K562 (cell line): Measurements from ENCODE around the gene RGS17. TPM values are rescaled to one million over a fixed set of nuclear protein-coding genes. Genes with fewer than 3 reads are reported as not detected.

ENCODE experiments used
- CHD4 ChIP-seq: fragments of 200-600 bp; sonication (generic); IDR thresholded peaks from 3 replicates; pipeline ENCODE4 v1.6.1; 2012; ENCODE audit warnings: low read depth, mild to moderate bottlenecking, mixed read lengths, low read length, inconsistent platforms; ENCODE audit not compliant: insufficient read depth, insufficient replicate concordance, poor library complexity, severe bottlenecking
- EWSR1 ChIP-seq: fragments of 450-650 bp; IDR thresholded peaks from 2 replicates; pipeline ENCODE4 v1.6.1; 2018; ENCODE audit warnings: borderline replicate concordance, mild to moderate bottlenecking, low read depth, moderate library complexity; ENCODE audit not compliant: partially characterized antibody
- FOXO4 ChIP-seq: fragments of 450-650 bp; formaldehyde crosslinking; IDR thresholded peaks from 2 replicates; pipeline ENCODE4 v1.4.0; 2020; ENCODE audit warnings: mild to moderate bottlenecking, moderate library complexity
- GABPB2 ChIP-seq: fragments of 250-450 bp; sonication (Bioruptor Pico); conservative IDR thresholded peaks from 2 replicates; pipeline ENCODE4 v1.5.1; 2021; ENCODE audit warnings: mild to moderate bottlenecking
- GTF3C2 ChIP-seq: IDR thresholded peaks from 3 replicates; pipeline ENCODE4 v1.6.1; 2011; ENCODE audit warnings: borderline replicate concordance, mild to moderate bottlenecking, moderate library complexity; ENCODE audit not compliant: insufficient read length; ENCODE audit errors: extremely low read depth
- HDAC1 ChIP-seq, 2 experiments: fragments of 450-650 bp; IDR thresholded peaks; 2 replicates each; pipeline ENCODE4 v1.6.1; 2016 to 2017; ENCODE audit warnings: inconsistent platforms in 1 of 2, mild to moderate bottlenecking in 1 of 2, moderate library complexity in 1 of 2
- HDGF ChIP-seq: fragments of 450-650 bp; IDR thresholded peaks from 2 replicates; pipeline ENCODE4 v1.6.1; 2016
- KHSRP ChIP-seq: fragments of 450-650 bp; IDR thresholded peaks from 2 replicates; pipeline ENCODE4 v1.6.1; 2017
- RHOXF2B ChIP-seq: fragments of 250-450 bp; sonication (Bioruptor Pico); conservative IDR thresholded peaks from 2 replicates; pipeline ENCODE4 v1.5.1; 2021
- SOX6 ChIP-seq: fragments of 450-650 bp; IDR thresholded peaks from 2 replicates; pipeline ENCODE4 v1.6.1; 2014; ENCODE audit warnings: mild to moderate bottlenecking
- SP2 ChIP-seq: IDR thresholded peaks from 2 replicates; pipeline ENCODE4 v1.6.1; 2011; ENCODE audit warnings: mild to moderate bottlenecking, low read depth, low read length, moderate library complexity; ENCODE audit not compliant: poor library complexity, severe bottlenecking; ENCODE audit errors: extremely low read depth
- TCF7 ChIP-seq: sonication (generic); IDR thresholded peaks from 2 replicates; pipeline ENCODE4 v1.6.1; 2016; ENCODE audit warnings: antibody characterized with exemption, borderline replicate concordance
- THRB ChIP-seq: fragments of 450-650 bp; formaldehyde crosslinking; conservative IDR thresholded peaks from 2 replicates; pipeline ENCODE4 v1.4.0; 2022; ENCODE audit warnings: mild to moderate bottlenecking, missing genetic modification characterization
- ZC3H4 ChIP-seq: sonication (generic); formaldehyde crosslinking; IDR thresholded peaks from 2 replicates; pipeline ENCODE4 v1.9.0; 2021; ENCODE audit warnings: missing genetic modification reagents, borderline replicate concordance
- ZNF140 ChIP-seq: fragments of 250-450 bp; sonication (Bioruptor Pico); IDR thresholded peaks from 2 replicates; pipeline ENCODE4 v1.8.0; 2021; ENCODE audit warnings: moderate library complexity, mild to moderate bottlenecking, inconsistent platforms
- ZNF507 ChIP-seq: conservative IDR thresholded peaks from 2 replicates; pipeline ENCODE4 v1.6.1; 2017; ENCODE audit warnings: missing genetic modification characterization, missing compliant biosample characterization
- polyA plus RNA-seq, 8 experiments: library from polyadenylated mRNA; depleted of rRNA in 4 of 8; stranded (reverse) in 5 of 8; unstranded in 3 of 8; fragments of >200 nt; fragmentation: Nextera tagmentation in 2 of 8; fragmentation: Illumina TruSeq in 1 of 8; extraction: Ambion mirVana in 2 of 8; extraction: Trizol in 1 of 8; gene quantifications; 2 replicates each; pipeline versions ENCODE4 v1.2.1 to v1.2.3, GENCODE V29; 2011 to 2014; ENCODE audit warnings: inconsistent platforms in 1 of 8, missing spikeins in 1 of 8
- total RNA-seq, 7 experiments: library from RNA; depleted of rRNA in 6 of 7; stranded (reverse); fragments of >200 nt in 6 of 7; fragmentation: Illumina TruSeq in 2 of 7; extraction: Trizol in 2 of 7; gene quantifications; 2 replicates each; pipeline versions ENCODE4 v1.2.1 to v1.2.3, GENCODE V29; 2011 to 2021; ENCODE audit warnings: low replicate concordance in 1 of 7
- TF ChIP-seq, protein P1 (sequence below): fragments of 450-650 bp; IDR thresholded peaks from 2 replicates; pipeline ENCODE4 v1.6.1; 2017; ENCODE audit warnings: antibody characterized with exemption, mild to moderate bottlenecking

The RGS17 gene
- total and polyA plus RNA-seq, 9 of the 15 experiments (the other 6 are each of a cell fraction or from before 2014, with no cell fraction given): 0.01 to 0.14 (median 0.08) TPM; not detected in 6

DNA sequence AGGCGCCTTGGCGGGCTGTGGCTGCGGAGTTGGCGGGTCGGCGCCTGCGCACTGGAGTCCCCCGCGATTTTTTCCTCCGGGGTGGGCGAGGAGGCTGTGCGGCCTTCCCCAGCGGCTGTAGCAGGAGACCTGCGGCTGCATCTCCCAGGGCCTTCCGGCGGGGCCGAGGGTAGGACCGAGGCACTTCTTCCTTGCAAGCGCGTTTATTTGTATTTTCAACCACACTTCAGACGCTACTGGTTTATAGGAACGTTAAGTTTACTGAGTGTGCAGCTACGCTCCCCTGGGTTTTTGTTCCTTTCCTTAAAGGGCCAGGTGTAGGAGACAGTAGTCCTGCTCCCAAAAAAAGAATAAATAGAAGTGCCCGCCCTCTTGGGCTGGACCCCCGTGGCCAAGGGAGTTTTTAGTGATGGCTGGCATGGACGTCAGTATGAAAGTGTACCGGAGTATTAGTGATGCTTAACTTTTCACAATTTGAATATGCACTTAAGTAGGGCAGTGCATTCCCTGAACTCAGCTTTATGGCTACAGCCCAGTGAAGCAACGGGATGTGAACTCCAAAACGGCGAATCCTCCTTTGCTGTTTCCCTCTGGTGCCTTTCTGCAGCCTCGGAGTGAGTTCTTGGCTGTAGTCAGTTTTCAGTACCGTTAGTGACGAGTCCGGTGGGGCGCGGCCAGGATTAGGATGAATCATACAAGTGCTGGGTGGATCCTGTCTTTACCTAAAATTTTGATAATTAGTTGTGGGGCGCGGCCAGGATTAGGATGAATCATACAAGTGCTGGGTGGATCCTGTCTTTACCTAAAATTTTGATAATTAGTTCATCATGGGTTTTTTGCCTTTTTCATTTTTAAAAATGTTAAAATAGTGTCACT, 147.2 kb downstream of the RGS17 start (continued):
- no peak for TF ChIP-seq GTF3C2
- TF ChIP-seq FOXO4 (CRISPR knock-in tag): no peak
- TF ChIP-seq ZC3H4 (CRISPR knock-in tag): no peak
- TF ChIP-seq HDGF: no peak
- TF ChIP-seq CHD4: no peak
- TF ChIP-seq THRB (CRISPR knock-in tag): no peak
- no peak for TF ChIP-seq ZNF140 (CRISPR knock-in tag)
- no peak for TF ChIP-seq SP2
- no peak for TF ChIP-seq EWSR1
- TF ChIP-seq, protein P1, sequence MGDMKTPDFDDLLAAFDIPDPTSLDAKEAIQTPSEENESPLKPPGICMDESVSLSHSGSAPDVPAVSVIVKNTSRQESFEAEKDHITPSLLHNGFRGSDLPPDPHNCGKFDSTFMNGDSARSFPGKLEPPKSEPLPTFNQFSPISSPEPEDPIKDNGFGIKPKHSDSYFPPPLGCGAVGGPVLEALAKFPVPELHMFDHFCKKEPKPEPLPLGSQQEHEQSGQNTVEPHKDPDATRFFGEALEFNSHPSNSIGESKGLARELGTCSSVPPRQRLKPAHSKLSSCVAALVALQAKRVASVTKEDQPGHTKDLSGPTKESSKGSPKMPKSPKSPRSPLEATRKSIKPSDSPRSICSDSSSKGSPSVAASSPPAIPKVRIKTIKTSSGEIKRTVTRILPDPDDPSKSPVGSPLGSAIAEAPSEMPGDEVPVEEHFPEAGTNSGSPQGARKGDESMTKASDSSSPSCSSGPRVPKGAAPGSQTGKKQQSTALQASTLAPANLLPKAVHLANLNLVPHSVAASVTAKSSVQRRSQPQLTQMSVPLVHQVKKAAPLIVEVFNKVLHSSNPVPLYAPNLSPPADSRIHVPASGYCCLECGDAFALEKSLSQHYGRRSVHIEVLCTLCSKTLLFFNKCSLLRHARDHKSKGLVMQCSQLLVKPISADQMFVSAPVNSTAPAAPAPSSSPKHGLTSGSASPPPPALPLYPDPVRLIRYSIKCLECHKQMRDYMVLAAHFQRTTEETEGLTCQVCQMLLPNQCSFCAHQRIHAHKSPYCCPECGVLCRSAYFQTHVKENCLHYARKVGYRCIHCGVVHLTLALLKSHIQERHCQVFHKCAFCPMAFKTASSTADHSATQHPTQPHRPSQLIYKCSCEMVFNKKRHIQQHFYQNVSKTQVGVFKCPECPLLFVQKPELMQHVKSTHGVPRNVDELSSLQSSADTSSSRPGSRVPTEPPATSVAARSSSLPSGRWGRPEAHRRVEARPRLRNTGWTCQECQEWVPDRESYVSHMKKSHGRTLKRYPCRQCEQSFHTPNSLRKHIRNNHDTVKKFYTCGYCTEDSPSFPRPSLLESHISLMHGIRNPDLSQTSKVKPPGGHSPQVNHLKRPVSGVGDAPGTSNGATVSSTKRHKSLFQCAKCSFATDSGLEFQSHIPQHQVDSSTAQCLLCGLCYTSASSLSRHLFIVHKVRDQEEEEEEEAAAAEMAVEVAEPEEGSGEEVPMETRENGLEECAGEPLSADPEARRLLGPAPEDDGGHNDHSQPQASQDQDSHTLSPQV: peak; percentile 54; the same call in 1 of the 2 replicates
- no peak for TF ChIP-seq TCF7
- TF ChIP-seq SOX6: no peak; the same call in 1 of the 2 replicates
- TF ChIP-seq GABPB2 (CRISPR knock-in tag): no peak
- TF ChIP-seq KHSRP: no peak
- TF ChIP-seq HDAC1 (IDR thresholded peaks at IDR 0.05): 0 out of 4 replicates have a peak, but pooled peaks of 1 of the 2 experiments have one; percentile 13
- no peak for TF ChIP-seq ZNF507
- TF ChIP-seq RHOXF2B: no peak
